H1 (cell line): ENCODE measurements around the gene RAP1B.

ENCODE experiments used
- EZH2 ChIP-seq: fragments of 200-600 bp; sonication (generic); IDR thresholded peaks from 2 replicates; pipeline ENCODE4 v1.7.1; 2012; ENCODE audit warnings: low read depth, mild to moderate bottlenecking, moderate library complexity, low read length, inconsistent platforms; ENCODE audit not compliant: severe bottlenecking
- FOSL1 ChIP-seq: IDR thresholded peaks from 2 replicates; pipeline ENCODE4 v1.6.1; 2011; ENCODE audit warnings: mild to moderate bottlenecking, low read depth, low read length, moderate library complexity; ENCODE audit not compliant: insufficient read depth
- MAX ChIP-seq: IDR thresholded peaks from 2 replicates; pipeline ENCODE4 v1.6.1; 2012; ENCODE audit warnings: inconsistent platforms
- NRF1 ChIP-seq: IDR thresholded peaks from 2 replicates; pipeline ENCODE4 v1.6.1; 2011; ENCODE audit warnings: mild to moderate bottlenecking, low read depth, low read length, improper control_type of control experiment
- POLR2A ChIP-seq, 2 experiments: IDR thresholded peaks; 1 replicate in 1 of 2; 2 replicates in 1 of 2; pipeline ENCODE4 v1.6.1; 2011; ENCODE audit warnings: low read depth in 2 of 2, low read length in 2 of 2, mild to moderate bottlenecking in 2 of 2; ENCODE audit errors: control extremely low read depth in 1 of 2
- POLR2AphosphoS5 ChIP-seq: IDR thresholded peaks from 2 replicates; pipeline ENCODE4 v1.6.1; 2011; ENCODE audit warnings: low read depth, low read length
- SIN3A ChIP-seq, 2 experiments: IDR thresholded peaks in 1 of 2; conservative IDR thresholded peaks in 1 of 2; 2 replicates each; pipeline ENCODE4 v1.6.1; 2011 to 2012; ENCODE audit warnings: low read length in 2 of 2, improper control_type of control experiment in 1 of 2, low read depth in 1 of 2, mild to moderate bottlenecking in 1 of 2
- YY1 ChIP-seq: IDR thresholded peaks from 2 replicates; pipeline ENCODE4 v1.6.1; 2011; ENCODE audit warnings: low read depth, mild to moderate bottlenecking, low read length
- TF ChIP-seq, protein P1 (sequence below), 3 experiments: IDR thresholded peaks; 1 replicate in 2 of 3; 2 replicates in 1 of 3; pipeline versions ENCODE4 v1.5.1 to v1.6.1; 2011; ENCODE audit warnings: low read length in 3 of 3, mild to moderate bottlenecking in 3 of 3, inconsistent platforms in 2 of 3, low read depth in 1 of 3, moderate library complexity in 1 of 3; ENCODE audit not compliant: insufficient read depth in 1 of 3; ENCODE audit errors: control extremely low read depth in 1 of 3

DNA sequence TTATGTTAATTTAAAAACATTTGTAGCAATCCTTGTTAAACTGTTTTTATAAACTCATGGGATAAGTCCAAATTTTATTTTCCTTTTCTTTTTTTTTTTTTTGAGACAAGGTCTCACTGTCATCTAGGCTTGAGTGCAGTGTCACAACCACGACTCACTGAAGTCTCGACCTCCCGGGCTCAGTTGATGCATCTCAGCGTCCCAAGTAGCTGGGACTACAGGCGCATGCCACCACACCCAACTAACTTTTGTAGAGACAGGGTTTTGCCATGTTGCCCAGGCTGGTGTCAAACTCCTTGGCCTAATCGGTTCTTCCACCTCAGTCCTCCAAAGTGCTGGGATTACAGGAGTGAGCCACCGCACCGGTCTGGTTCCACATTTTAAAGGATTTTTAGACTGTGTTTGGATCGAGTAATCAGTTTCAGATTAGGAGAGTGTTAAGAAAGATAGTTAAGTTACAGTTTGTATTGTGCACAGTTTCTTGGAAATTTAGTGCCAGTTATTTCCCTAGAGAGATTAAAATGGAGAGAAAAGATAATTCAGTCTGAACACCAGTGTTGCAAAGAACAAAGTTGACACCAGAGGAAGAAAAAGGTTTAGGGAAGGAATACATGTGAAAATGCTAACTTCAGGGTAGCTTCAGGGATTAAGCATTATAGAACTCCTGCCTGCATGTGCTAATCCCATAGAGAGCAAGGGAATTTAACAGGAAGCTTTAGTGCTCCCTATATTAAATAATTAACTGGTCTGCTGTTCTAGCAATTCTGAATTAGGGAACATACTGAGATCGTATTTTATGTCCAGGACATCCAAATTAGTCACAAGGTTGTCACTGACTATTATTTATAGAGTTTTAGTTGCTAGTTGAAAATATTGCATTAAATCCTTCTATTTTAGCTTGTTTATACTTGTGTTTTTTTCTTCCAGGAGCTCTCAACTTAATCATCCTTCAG lies 10.1 kb downstream of the RAP1B start:
- TF ChIP-seq FOSL1 (no peak), POLR2AphosphoS5 (no peak), SIN3A (conservative IDR thresholded peaks at IDR 0.05 in 1 of 2, IDR thresholded peaks at IDR 0.05 in 1 of 2; ENCODE audit: low read depth in 1 of 2, low read length in 2 of 2) (no peak), MAX (no peak), POLR2A (IDR thresholded peaks at IDR 0.05; ENCODE audit: control extremely low read depth in 1 of 2, low read depth in 2 of 2, low read length in 2 of 2) (no peak), EZH2 (no peak), NRF1 (no peak), YY1 (no peak)
- TF ChIP-seq, protein P1, sequence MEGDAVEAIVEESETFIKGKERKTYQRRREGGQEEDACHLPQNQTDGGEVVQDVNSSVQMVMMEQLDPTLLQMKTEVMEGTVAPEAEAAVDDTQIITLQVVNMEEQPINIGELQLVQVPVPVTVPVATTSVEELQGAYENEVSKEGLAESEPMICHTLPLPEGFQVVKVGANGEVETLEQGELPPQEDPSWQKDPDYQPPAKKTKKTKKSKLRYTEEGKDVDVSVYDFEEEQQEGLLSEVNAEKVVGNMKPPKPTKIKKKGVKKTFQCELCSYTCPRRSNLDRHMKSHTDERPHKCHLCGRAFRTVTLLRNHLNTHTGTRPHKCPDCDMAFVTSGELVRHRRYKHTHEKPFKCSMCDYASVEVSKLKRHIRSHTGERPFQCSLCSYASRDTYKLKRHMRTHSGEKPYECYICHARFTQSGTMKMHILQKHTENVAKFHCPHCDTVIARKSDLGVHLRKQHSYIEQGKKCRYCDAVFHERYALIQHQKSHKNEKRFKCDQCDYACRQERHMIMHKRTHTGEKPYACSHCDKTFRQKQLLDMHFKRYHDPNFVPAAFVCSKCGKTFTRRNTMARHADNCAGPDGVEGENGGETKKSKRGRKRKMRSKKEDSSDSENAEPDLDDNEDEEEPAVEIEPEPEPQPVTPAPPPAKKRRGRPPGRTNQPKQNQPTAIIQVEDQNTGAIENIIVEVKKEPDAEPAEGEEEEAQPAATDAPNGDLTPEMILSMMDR (IDR thresholded peaks at IDR 0.05; ENCODE audit: control extremely low read depth in 1 of 3, insufficient read depth in 1 of 3, low read depth in 1 of 3, low read length in 3 of 3), result no peak
